K562 (cell line): ENCODE results near the gene FAXC. TPM values are rescaled to one million over a fixed set of nuclear protein-coding genes. Genes with fewer than 3 reads are reported as not detected.

Source experiments
- ATAC-seq: fragments of 200-7000 bp; cut with Tn5 transposase; 3 replicates; pipeline ENCODE4 v1.9.1; 2020; ENCODE audit warnings: moderate library complexity
- BruUV-seq: library from RNA; stranded (reverse); fragments of 400-500 nt; replicated peaks from 2 replicates; lab custom pipeline; 2021; lab: Mats Ljungman, UMichigan
- CTCF ChIA-PET: fragments of 300-600 bp; formaldehyde crosslinking; extraction: SDS; loops from one replicate; lab custom pipeline; 2021; ENCODE audit warnings: low intra/inter-chr PET ratio; lab: Yijun Ruan, JAX
- POLR2A ChIA-PET: fragments of 300-600, 350-650 bp; sonication (Branson Sonifier 250); formaldehyde crosslinking; extraction: SDS; loops from one replicate; lab custom pipeline; 2021; ENCODE audit warnings: antibody characterized with exemption, inconsistent platforms; lab: Yijun Ruan, JAX
- DNase-seq, 4 experiments: peaks; one replicate each; pipeline versions ENCODE4 v3.0.0 to v3.0.0-alpha.2; 2011 to 2018; ENCODE audit warnings: low spot score in 3 of 4, mixed read lengths in 3 of 4; ENCODE audit errors: extremely low read depth in 1 of 4
- FAIRE-seq: peaks from 2 replicates; lab custom pipeline; 2011; peaks lifted over from hg19 to GRCh38; lab: Jason Lieb, UNC
- H2AFZ ChIP-seq: 2 replicates; pipeline ENCODE4 v1.6.0; 2011; ENCODE audit warnings: low read depth, low read length, control low read depth, inconsistent platforms
- H3K27ac ChIP-seq: fragments of 200-600 bp; 3 replicates; pipeline ENCODE4 v1.8.0; 2011; ENCODE audit warnings: low read depth, mild to moderate bottlenecking, control low read depth, inconsistent platforms, low read length, moderate library complexity, mixed read lengths; ENCODE audit errors: extremely low read depth
- H3K27me3 ChIP-seq, 2 experiments: fragments of 300-600 bp in 1 of 2; 2 replicates in 1 of 2; 3 replicates in 1 of 2; pipeline versions ENCODE4 v1.6.0 to v1.8.0; 2011; ENCODE audit warnings: inconsistent platforms in 2 of 2, low read length in 2 of 2, mild to moderate bottlenecking in 1 of 2, mixed read lengths in 1 of 2, moderate library complexity in 1 of 2; ENCODE audit not compliant: control insufficient read depth in 2 of 2, insufficient read depth in 2 of 2
- H3K36me3 ChIP-seq: fragments of 300-600 bp; 3 replicates; pipeline ENCODE4 v1.8.0; 2011; ENCODE audit warnings: mild to moderate bottlenecking, low read length, inconsistent platforms; ENCODE audit not compliant: control insufficient read depth, insufficient read depth
- H3K4me1 ChIP-seq, 2 experiments: fragments of 200-600 bp in 1 of 2; replicated peaks in 1 of 2; 2 replicates in 1 of 2; 3 replicates in 1 of 2; pipeline versions ENCODE4 v1.5.1 to v1.8.0; 2011; ENCODE audit warnings: inconsistent platforms in 2 of 2, low read length in 2 of 2, mild to moderate bottlenecking in 1 of 2, mixed read lengths in 1 of 2, moderate library complexity in 1 of 2; ENCODE audit not compliant: control insufficient read depth in 2 of 2, insufficient read depth in 2 of 2
- H3K4me2 ChIP-seq: 2 replicates; pipeline ENCODE4 v1.6.1; 2011; ENCODE audit warnings: low read length, control low read depth, inconsistent platforms, mixed read lengths; ENCODE audit not compliant: insufficient read depth
- H3K4me3 ChIP-seq: fragments of 200-600 bp; sonication (generic), shearing (Covaris generic); 2 replicates; pipeline ENCODE4 v1.5.1; 2016; ENCODE audit warnings: control low read depth, inconsistent platforms
- H3K79me2 ChIP-seq: fragments of 200-600 bp; 3 replicates; pipeline ENCODE4 v1.8.0; 2011; ENCODE audit warnings: low read length, inconsistent platforms; ENCODE audit not compliant: control insufficient read depth, insufficient read depth
- H3K9ac ChIP-seq, 2 experiments: 2 replicates each; pipeline versions ENCODE4 v1.6.0 to v1.6.1; 2011; ENCODE audit warnings: low read depth in 2 of 2, low read length in 2 of 2, control low read depth in 1 of 2, inconsistent platforms in 1 of 2, mild to moderate bottlenecking in 1 of 2, mixed read lengths in 1 of 2; ENCODE audit not compliant: insufficient read depth in 1 of 2
- H3K9me1 ChIP-seq: one replicate; pipeline ENCODE4 v1.6.0; 2011; ENCODE audit warnings: inconsistent platforms, mild to moderate bottlenecking, low read length, moderate library complexity; ENCODE audit not compliant: control insufficient read depth, insufficient read depth
- H3K9me3 ChIP-seq: replicated peaks from 2 replicates; pipeline ENCODE4 v1.5.1; 2011; ENCODE audit warnings: low read depth, low read length, inconsistent platforms; ENCODE audit not compliant: control insufficient read depth, insufficient read depth
- H4K20me1 ChIP-seq: replicated peaks from 2 replicates; pipeline ENCODE4 v1.6.1; 2011; ENCODE audit warnings: low read length, inconsistent platforms, mixed read lengths; ENCODE audit not compliant: control insufficient read depth, insufficient read depth
- MIER1 ChIP-seq: fragments of 450-650 bp; IDR thresholded peaks from 2 replicates; pipeline ENCODE4 v1.6.1; 2016; ENCODE audit warnings: antibody characterized with exemption, mild to moderate bottlenecking, low read depth
- MTA2 ChIP-seq: fragments of 450-650 bp; IDR thresholded peaks from 2 replicates; pipeline ENCODE4 v1.6.1; 2016; ENCODE audit warnings: low read depth
- ZBTB33 ChIP-seq: sonication (generic); formaldehyde crosslinking; IDR thresholded peaks from 2 replicates; pipeline ENCODE4 v1.8.1; 2023; ENCODE audit warnings: mild to moderate bottlenecking, missing genetic modification reagents
- ZNF263 ChIP-seq: sonication (generic); formaldehyde crosslinking; IDR thresholded peaks from 2 replicates; pipeline ENCODE4 v1.8.0; 2022; ENCODE audit warnings: mild to moderate bottlenecking, missing genetic modification reagents, borderline replicate concordance
- WGBS: fragments of 100-300 bp; shearing (Covaris generic); methylation state at CpG from one replicate; pipeline ENCODE4 v1.1.6; 2016; ENCODE audit warnings: low coverage, mixed read lengths; ENCODE audit not compliant: insufficient coverage; ENCODE audit errors: missing lambda C conversion rate; 5-methylcytosine and 5-hydroxymethylcytosine counted together
- in situ Hi-C: fragments of 300-500 bp; cut with MboI; formaldehyde crosslinking; loops from 4 replicates; pipeline ENCODE4 v1.15.0; 2018; ENCODE audit warnings: inconsistent platforms, mixed read lengths
- intact Hi-C: fragments of 100-400 bp; cut with micrococcal nuclease; formaldehyde crosslinking; loops from 2 replicates; pipeline ENCODE4 v1.14.2; 2022
- polyA plus RNA-seq, 8 experiments: library from polyadenylated mRNA; depleted of rRNA in 4 of 8; stranded (reverse) in 5 of 8; unstranded in 3 of 8; fragments of >200 nt; fragmentation: Nextera tagmentation in 2 of 8; fragmentation: Illumina TruSeq in 1 of 8; extraction: Ambion mirVana in 2 of 8; extraction: Trizol in 1 of 8; gene quantifications; 2 replicates each; pipeline versions ENCODE4 v1.2.1 to v1.2.3, GENCODE V29; 2011 to 2014; ENCODE audit warnings: inconsistent platforms in 1 of 8, missing spikeins in 1 of 8
- total RNA-seq, 7 experiments: library from RNA; depleted of rRNA in 6 of 7; stranded (reverse); fragments of >200 nt in 6 of 7; fragmentation: Illumina TruSeq in 2 of 7; extraction: Trizol in 2 of 7; gene quantifications; 2 replicates each; pipeline versions ENCODE4 v1.2.1 to v1.2.3, GENCODE V29; 2011 to 2021; ENCODE audit warnings: low replicate concordance in 1 of 7

FAXC gene
- total and polyA plus RNA-seq, 9 of the 15 experiments (the other 6 are each of a cell fraction or from before 2014, with no cell fraction given), result 0.06 to 0.40 (median 0.13) TPM; not detected in 5

GRCh38 chr6:99276747-99277146 is 72.7 kb downstream of the FAXC start:
- no peaks in the 10 kb centered on the region for H3K9me1 ChIP-seq
- no peaks in the 10 kb centered on the region for H3K27me3 ChIP-seq
- no peak for ATAC-seq
- no peak overlapping the region for H3K9ac ChIP-seq
- in situ Hi-C loops, result no loop called here
- H3K4me3 ChIP-seq, result no peak overlapping the region
- POLR2A ChIA-PET, result interaction anchor here (0.5 kb wide), 1 partner anchor 597 kb away, joined by 3 read pairs; no protein-coding TSS in a partner anchor
- BruUV-seq, result no TSS peak
- no peak for TF ChIP-seq ZBTB33 (CRISPR knock-in tag)
- no peak for TF ChIP-seq MTA2
- no peak for TF ChIP-seq ZNF263 (CRISPR knock-in tag)
- TF ChIP-seq MIER1, result no peak
- TF ChIP-seq, all 486 proteins: peak for 0
- H3K4me2 ChIP-seq, result no peak overlapping the region
- DNase-seq, result no peak
- no peaks in the 10 kb centered on the region for H4K20me1 ChIP-seq
- H3K27ac ChIP-seq, result no peak overlapping the region
- H3K4me1 ChIP-seq, result no peaks in the 10 kb centered on the region
- no peaks in the 10 kb centered on the region for H3K9me3 ChIP-seq
- WGBS, result 0% methylated on average over 2 of the region's 2 CpGs
- no peak overlapping the region for H2AFZ ChIP-seq
- H3K79me2 ChIP-seq, result no peaks in the 10 kb centered on the region
- intact Hi-C loops, result no loop called here
- H3K36me3 ChIP-seq, result no peaks in the 10 kb centered on the region
- no peak for FAIRE-seq
- CTCF ChIA-PET, result no interaction called here
